Measurements from ENCODE around the gene PPP1R13B.
A peak's percentile ranks its signal among the peaks of the same experiment; 100 is the strongest.
"Not testable (repeated sequence)": the region's sequence is repeated elsewhere in the genome, so short reads cannot be mapped to it uniquely, and the experiment has no call there.

The PPP1R13B gene

DNA sequence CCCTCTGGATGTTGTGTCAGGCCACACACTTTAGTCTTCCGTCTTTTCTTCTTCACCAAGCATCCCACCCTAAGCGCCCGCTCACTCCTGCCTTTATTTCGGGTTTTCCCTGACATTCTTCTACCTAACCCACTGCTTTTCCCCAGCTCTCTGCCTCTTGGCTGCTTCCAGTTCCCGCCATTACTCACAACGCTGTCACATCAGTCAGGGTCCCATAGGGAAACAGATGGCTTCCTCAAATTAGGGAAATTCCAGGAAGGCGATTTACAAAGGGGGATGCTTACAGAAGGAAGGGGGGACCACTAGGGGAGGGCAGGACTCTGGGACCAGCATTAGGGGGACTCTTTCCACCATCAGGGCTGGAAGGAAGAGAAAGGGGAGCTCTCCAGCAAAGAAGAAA lies 9.2 kb upstream of the PPP1R13B start:
- DNase-seq = no peak

- DNase-seq = no peak
Measured at GRCh38 chr14:103856105-103856504, 8.7 kb upstream of the PPP1R13B start.

DNA sequence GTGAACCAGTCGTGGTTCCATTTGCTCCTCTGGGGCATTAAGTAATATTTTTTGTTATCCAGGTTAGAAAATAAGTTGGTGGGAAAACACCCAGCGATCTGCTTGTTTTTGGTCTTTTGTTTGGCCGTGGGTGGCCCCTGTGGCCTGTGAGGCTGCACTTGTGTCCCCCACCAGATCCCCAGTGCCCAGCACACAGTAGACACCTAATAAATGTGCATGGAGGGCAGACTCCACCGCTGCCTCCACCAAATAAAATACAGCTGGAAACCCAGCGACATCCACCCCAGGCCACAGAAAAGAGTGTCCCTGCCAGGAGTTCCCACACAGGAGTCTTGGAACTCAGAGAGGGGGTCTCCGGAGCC lies 8.3 kb upstream of the PPP1R13B start:
- DNase-seq = no peak

GRCh38 chr14:103854822-103855733 lies 7.7 kb upstream of the PPP1R13B start:
- DNase-seq = no peak

DNA sequence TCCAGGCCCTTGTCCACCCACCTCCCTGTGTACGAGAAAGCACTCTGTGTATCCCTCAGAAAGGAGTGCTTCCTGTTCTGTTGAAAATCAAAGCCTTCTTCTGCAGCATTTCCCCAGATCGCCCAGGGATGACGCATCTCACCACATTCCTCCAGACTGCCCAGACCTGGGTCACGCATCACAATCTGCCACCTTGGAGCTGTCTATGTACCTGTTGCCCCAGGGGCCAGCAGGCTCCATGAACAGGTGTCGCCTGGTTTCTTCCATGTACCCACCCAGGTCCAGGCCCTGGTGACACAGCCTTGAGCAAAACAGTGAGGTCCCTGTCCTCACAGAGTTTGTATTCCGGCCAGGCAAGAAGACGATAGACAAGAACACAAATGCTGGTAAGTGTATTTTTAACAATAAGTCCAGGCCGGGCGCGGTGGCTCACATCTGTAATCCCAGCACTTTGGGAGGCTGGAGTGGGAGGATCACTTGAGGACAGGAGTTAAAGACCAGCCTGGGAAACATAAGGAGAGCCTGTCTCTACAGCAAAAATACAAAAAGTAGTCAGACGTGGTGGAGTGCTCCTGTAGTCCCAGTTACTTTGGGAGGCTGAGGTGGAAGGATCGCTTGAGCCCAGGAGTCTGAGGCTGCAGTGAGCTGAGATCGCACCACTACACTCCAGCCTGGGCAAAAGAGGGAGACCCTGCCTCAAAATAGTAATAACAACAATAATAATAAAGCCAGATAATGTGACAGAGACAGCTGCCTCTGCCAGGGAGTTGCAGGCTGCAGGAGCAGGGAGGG lies 6.8 kb upstream of the PPP1R13B start:
- no peak for DNase-seq

- no peak for DNase-seq
Measured at GRCh38 chr14:103849151-103849886, 1.9 kb upstream of the PPP1R13B start.

DNA sequence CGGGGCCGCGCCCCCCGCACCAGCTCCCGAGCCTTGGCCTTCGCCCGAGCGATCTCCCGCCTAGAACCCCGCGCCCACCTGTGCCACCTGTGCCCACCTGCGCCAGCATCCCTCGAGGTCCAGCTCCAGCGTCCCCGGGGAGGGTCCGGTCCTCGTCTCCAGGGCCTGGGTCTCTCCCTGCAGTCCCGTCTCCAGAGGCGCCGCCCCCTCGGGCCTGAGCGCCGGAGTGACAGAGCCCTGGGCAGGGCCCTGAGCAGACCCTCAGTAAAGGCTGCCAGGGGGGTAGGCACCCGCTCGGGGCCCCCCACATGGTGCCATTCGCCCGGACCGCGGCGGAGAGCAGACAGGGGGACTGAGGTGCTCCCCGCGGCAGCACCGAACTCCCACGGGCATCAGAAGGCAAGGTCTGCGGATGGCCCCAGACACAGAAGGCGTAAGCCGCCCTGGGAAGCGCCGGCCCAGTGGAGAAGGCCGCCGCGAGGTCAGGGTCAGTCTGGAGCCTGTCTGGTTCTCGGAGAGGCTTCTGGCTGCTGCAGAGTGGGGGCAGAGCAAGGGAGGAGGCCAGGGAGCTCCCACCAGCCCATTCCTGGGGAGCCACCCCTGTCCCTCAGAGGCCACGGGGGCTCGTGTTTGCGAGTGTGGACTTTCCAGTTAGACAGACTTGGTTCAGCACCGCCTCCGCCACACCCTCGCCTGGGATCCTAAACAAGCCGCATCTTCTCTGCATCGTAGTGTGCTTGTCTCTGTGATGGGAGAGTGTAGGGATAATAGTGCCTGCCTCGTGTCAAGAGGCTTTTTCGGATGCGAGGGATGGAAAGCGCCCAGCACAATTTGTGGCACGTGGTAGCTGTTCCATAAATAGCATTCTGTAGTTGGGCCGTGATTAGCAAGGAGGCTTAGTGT lies 1.1 kb upstream of the PPP1R13B start:
- DNase-seq = no peak

GRCh38 chr14:103846543-103847450 lies 578 bp downstream of the PPP1R13B start:
- peak; percentile 29 for DNase-seq

DNA sequence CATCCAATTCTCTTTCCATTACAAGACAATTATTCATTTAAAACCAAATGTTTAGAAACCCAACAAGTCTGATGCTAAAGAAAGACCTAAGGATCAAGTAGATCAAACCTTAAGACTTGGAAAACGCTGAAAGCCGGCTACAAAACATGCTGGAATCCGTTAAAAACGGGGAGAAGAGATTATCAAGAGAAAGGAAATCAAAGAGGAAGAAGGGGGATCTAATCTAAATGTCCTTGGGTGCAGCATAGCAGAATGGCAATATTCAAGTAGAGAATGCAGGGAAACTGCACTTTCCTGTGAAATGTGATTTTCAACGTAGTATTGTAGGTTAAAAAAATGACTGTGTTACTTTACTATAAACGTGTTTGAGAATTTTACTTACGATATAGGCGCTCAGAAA lies 1.3 kb downstream of the PPP1R13B start:
- DNase-seq = no peak

DNA sequence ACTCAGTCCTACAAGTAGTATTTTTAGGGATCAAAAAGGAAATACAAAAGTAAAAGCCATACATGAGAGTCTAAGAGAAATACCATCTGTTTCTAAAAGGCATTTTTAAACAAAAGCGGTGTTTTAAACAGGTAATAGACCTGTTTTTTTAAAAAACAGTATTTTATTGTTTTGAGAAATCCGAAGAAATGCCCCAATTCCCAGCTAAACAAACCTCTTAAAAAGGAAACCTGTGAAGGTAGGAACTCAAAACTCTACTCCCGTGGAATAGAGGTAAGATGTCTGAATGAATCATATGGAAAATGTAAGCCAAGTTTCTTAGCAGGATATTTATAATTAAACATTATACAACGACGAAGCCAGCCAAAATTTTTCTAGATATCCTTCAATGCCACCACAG lies 2.0 kb downstream of the PPP1R13B start:
- no peak for DNase-seq

DNA sequence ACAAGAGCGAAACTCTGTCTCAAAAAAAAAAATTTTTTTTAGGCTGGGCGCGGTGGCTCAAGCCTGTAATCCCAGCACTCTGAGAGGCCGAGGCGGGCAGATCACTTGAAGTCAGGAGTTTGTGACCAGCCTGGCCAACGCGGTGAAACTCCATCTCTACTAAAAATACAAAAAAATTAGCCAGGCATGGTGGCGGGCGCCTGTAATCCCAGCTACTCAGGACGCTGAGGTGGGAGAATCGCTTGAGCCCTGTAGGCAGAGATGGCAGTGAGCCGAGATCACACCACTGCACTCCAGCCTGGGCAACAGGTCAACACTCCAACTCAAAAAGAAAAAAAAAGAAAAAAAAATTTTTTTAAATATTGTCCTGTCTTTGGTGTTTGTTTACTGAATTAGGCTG lies 6.1 kb downstream of the PPP1R13B start:
- DNase-seq = not testable (repeated sequence)

- no peak for DNase-seq
Measured at GRCh38 chr14:103840014-103840413, 7.4 kb downstream of the PPP1R13B start.

DNA sequence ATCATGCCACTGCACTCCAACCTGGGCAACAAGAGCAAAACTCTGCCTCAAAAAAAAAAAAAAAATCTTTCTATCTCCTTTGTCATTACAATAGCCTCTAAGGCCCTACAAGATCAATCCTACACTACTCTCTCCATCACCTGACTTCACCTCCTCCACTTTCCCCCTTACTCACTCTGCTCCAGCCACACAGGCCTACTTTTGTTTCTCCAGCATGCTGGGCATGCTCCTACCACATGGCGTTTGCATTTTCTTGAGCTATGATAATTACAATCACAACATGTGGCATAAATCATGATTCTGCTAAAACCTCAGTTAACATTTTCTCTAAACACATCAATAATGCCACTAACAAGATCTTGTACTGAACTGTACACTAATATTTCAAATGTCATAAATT lies 7.8 kb downstream of the PPP1R13B start:
- DNase-seq = no peak

GRCh38 chr14:103838117-103838516 lies 9.3 kb downstream of the PPP1R13B start:
- DNase-seq = no peak

DNA sequence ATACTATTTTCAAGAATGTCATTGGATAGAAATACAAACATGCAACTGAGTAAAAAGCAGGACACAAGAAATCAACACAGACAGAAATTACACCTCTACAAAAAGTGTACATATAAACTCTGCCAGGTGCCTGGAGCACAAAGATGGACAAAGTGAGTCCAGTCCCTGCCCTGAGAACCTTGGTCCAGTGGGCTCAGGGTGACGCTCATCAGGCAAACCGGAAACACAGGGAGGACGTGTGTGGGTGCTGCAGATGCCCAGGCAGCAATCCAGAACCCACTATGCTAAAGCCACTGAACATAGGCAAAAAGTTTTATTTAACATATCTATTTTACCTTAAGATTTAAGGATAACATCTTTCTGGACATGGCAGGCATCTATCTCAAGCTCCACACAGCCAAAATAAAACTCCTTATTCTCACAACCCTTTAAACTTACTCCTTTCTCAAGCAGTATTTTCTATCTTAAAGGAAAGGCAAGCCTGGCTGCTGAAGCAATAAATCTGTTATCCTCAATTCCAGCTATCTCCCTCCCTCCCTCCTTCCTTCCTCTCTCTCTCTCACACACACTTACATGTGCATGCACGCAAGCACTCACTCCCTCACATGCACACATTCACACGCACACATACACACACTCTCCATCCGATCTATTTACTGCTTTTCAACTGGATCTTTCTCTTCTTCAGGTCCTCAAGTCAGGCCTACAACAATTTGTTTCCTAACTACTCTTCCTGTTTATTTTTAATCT lies 10.2 kb downstream of the PPP1R13B start:
- no peak for DNase-seq

GRCh38 chr14:103834956-103835355 lies 12.4 kb downstream of the PPP1R13B start:
- no peak for DNase-seq

- no peak for DNase-seq
Measured at GRCh38 chr14:103833711-103834110, 13.7 kb downstream of the PPP1R13B start.

GRCh38 chr14:103832046-103832445 lies 15.3 kb downstream of the PPP1R13B start:
- DNase-seq = no peak

- DNase-seq = no peak
Measured at GRCh38 chr14:103830511-103831270, 16.7 kb downstream of the PPP1R13B start.
